GM23248 (cell line): ENCODE data around the gene SGPL1.

Experiments used
- EZH2 ChIP-seq: fragments of 200-600 bp; sonication (generic); IDR thresholded peaks from 2 replicates; pipeline ENCODE4 v1.6.1; 2018; ENCODE audit warnings: antibody characterized with exemption, mild to moderate bottlenecking; ENCODE audit not compliant: insufficient read depth, poor library complexity, severe bottlenecking
- EZH2phosphoT487 ChIP-seq: fragments of 200-600 bp; sonication (generic); IDR thresholded peaks from 2 replicates; pipeline ENCODE4 v1.6.1; 2018; ENCODE audit warnings: antibody characterized with exemption, moderate library complexity, mild to moderate bottlenecking, low read depth; ENCODE audit not compliant: insufficient read depth

GRCh38 chr10:70872291-70872690 is 56.5 kb downstream of the SGPL1 start:
- TF ChIP-seq EZH2phosphoT487 (no peak), EZH2 (no peak)
